KG1 (cell line): ENCODE results near the gene TNIP1.
A peak's percentile ranks its signal among the peaks of the same experiment; 100 is the strongest.

Experiments
- DNase-seq: peaks from one replicate; lab custom pipeline; 2025; lab: John Stamatoyannopoulos, UW

TNIP1 gene, protein sequence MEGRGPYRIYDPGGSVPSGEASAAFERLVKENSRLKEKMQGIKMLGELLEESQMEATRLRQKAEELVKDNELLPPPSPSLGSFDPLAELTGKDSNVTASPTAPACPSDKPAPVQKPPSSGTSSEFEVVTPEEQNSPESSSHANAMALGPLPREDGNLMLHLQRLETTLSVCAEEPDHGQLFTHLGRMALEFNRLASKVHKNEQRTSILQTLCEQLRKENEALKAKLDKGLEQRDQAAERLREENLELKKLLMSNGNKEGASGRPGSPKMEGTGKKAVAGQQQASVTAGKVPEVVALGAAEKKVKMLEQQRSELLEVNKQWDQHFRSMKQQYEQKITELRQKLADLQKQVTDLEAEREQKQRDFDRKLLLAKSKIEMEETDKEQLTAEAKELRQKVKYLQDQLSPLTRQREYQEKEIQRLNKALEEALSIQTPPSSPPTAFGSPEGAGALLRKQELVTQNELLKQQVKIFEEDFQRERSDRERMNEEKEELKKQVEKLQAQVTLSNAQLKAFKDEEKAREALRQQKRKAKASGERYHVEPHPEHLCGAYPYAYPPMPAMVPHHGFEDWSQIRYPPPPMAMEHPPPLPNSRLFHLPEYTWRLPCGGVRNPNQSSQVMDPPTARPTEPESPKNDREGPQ

DNA sequence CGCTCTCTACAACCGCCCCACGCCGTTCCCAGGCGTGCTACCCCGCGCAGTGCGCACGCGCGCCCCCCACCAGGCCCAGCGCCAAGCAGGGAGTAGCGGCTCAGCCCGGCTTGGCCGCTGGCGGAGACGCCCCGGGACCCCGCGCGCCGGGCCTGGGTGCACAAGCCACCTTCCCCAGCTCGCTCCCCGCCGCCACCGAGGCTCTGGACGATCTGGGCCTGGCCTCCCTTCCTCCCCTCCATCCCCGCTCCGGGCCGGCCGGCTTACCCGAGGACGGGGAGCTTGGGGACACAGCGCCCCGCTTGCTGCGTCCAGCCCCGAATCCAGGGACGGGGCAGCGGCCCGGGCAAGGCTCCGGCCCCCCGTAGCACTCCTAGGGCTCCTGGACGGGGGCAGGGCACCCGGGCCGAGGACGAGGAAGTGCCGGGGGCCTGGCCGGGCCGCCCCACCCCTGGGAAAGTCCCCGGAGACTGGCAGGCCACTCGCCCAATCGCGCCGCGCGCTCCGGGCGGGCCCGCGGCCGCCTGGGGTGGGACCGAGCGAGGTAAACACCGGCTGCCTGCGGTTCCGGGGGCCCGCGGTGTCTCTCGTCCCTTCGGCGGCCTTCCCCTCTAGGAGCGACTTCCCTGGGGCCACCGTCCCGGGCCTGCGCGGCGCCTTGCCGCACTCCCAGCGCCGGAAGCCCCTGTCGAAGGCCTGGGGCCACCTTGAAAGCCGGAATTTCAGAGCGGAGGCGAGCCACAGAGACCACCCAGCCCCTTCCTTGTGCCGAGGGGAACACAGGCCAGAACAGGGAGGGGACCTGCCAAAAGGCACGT is at the start of gene TNIP1:
Gene TNIP1, minus strand, starts transcription at position 422 of the 818 bp plus-strand sequence. CDS start 15,939 bp downstream, outside the sequence.
- DNase-seq = peak; percentile 34

DNA sequence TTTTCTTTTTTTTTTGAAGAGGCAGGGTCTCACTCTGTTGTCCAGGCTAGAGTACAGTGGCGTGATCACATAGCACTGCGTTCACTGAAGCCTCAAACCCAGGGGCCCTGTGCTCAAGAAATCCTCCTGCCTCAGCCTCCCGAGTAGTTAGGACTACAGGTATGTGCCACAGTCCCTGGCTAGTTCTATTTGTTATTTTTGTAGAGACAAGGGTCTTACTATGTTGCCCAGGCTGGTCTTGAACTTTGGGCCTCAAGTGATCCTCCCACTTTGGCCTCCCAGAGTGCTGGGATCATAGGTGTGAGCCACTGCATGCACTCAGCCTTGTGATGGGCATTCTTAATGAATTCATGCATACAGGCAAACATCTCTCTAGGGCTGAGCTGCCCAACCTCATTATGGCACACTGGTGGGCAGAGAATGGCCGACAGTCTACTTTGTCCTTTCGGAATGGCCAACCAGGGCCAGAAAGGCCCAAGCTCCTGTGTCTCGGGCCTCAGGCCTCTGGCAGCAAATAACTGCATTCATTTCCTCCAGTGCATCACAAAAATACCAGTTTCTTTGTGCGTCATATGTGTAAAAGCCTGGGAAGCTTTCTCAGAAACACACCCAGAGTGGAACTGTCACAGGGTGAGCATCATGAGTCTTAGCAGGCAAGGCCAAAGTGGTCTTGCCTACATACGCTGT is 49.5 kb upstream of the TNIP1 start:
- no peak for DNase-seq

DNA sequence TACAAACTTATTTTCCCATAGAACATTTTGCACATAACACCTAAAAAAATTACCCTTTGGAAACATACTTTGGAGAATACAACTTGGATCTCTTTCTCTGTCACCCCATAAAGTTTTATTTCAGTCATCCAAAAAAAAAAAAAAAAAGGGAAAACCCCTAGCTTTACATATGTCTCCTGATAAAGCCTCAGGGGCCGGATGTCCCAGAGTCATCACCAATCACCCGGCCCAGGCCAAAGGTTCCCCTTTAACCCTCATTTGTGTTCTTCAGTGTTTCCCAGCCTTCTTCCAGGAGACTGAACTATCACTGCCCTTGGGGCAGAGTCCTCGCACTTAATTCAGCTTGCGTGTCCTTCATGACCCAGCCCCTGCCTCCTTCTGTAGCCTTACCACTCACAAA is 48.0 kb upstream of the TNIP1 start:
- no peak for DNase-seq

DNA sequence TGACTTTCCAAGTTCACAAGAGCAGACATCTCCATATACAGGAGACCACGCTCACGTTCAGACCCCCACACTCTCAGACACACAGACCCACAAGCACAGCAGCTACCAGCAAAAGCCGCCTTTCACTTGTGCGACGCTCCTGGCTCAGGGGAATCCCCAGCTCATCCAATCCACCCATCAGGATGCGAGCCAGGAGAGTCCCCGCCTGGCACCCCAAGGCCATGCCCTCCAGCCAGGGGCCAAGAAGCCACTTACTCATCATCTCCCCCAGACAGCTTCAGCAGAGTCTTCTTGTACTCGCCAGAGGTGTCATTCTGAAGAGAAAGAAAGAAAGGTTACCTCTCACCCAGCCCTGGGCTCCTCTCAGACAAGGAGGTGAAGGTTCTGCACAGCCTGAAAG is 47.1 kb upstream of the TNIP1 start:
- no peak for DNase-seq

DNA sequence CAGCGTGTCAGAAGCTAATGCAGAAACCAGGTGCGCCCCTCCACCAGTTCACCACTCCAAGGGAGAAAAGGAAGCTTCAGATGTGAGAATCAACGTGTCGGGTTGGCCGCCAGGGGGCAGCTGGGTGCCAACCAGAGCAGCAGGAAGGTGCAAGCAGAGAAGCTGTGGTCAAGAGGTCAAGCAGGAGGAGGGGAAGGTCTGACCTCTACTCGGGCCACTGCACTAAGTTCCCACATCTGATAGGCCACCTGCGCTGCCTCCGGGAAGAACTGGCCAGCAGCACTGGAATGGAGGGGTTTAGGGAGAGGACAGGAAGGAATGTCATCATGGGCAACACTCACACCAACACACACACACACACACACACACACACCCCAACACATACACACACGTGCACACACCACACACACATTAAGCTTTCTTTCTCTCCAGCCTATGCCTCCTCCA is 45.4 kb upstream of the TNIP1 start:
- peak; percentile 3 for DNase-seq

DNA sequence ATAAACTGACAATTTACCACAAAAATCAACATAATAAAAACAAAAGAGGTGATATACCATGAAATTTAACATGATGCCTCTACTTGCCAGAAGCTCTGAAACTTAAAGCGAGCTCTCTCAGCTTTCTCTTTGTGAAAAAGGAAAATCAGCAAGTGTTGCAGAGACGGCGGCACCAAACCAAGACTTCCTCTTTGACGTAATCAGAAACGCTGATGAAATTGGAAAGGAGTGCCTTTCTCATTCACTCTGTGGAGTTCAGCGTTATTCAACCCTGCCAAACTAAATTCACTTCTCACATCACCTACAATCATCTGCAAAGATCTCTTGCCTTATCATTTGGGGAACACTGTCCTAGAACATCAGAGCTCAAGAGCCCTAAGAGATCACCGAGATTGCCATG is 44.6 kb upstream of the TNIP1 start:
- no peak for DNase-seq

DNA sequence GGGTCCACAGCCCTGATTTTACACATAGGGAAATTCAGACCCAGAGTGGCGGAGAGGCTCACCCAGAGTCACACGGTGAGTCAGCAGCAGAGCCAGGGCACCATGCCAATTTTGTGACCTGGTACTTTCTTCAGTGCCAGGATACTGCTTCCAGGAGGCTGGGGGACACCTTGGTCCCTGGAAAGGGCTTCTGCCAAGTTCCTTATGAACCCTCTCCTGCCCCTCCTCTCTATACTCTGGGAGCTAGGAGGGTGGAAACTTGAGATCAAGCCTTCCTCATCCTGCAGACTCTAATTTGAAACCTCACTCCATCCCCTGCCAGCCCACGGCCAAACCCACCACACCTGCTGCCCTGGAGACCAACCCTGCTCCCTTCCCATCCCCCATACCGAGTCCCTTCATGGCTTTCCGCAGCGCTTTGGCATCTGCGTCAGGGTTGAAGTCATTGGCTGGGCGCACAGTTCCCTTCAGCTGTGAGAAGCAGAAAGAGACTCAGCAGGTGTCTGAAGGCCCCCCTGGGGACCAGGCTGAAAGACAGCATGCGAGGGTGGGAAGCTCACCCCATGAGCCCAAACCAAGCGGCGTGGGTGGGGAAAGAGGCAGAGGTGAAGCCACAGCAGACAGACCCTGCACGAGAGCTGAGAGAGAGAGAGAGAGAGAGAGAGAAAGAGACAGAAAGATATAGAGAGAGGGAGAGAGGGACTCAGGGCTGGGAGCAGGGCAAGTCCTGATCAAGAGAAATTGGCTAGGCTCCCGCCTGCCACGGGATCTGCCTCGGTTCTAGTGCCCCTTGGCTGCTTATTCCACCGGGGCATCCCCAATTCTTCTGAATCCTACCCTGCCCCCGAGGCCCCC is 43.3 kb upstream of the TNIP1 start:
- no peak for DNase-seq

DNA sequence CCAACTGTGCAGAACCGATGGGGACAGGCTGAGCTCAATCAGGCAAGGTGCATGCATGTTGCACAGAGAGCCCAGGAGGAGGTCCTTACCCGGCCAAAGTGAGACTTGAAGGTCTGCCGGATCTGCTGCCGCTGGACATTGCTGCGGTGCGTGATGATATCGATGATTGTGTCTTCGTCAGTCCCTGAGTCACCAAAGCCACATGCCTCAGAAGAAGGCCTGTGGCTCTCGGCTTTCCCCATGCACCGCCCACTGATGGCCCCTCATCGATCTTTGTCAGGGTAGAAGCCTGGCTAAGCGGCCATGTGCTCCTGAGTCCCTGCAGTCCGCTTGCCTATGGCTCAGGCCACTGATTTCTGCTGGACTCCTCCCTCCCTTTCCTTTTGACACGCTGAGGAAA is 42.0 kb upstream of the TNIP1 start:
- no peak for DNase-seq

DNA sequence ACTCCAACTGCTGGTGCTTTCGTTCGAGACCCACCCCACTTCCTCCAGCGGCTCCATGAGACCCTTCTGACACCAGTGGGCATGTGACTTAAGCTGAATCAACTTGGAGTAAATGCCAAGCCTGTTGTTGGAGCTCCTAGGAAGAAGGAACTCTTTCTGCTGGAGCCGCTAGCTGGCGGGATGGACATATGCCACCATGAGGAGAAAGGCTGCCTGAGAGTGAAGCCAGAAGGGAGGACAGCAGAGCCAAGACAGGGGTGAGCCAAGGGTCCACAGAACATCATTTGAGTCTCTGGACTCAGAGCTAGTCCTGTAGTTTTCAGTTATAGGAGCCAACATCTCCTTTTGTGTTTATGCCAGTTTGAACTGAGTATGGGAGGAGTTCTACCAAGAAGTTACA is 40.8 kb upstream of the TNIP1 start:
- no peak for DNase-seq

DNA sequence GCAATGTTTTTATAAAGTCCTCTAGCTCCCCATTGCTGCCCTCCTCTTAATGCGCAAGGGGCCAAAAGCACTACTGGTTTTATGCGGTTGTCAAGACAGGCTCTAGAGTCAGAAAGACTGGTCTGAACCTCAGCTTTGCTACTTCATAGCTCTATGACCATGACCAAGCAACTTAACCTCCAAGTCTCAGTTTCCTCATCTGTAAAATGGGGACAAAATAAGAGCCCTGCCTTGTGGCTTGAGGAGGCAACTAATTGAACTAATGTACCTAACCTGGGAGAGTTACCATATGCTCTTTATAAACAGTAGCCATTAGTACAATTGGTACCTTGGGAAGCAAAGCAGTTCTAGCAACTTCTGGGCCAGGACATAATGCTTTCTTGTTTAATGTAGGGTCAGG is 40.3 kb upstream of the TNIP1 start:
- no peak for DNase-seq

DNA sequence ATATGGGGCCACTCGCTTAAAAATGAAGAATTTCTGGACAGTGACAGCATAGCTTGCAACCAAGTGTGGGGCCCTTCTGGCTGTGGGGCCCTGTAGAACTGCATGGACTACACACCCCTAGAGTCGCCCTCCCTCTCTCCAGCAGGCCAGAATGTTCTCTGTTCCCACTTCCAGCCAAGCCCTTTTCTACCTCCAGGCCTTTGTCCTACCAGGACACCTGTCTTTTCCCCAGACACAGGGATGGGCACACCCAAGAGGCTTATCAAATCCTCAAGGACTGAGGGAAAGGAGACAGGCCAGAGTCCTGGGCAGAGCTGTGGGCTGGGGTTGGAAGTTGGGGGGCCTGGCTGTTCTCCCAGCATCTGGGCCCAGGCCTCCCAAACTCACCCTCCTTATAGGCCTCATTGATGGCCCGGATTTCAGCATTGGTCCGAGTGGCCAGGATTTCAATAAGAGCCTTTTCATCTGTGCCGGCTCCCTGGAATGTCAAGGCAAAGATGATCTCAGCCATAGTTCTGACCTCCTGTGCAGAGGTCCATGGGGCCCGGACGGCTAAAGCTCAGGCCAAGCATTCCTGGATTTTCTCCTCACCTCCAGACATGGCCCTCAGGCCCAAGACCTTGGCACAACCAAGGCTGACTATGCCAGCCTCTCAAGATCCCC is 38.2 kb upstream of the TNIP1 start:
- no peak for DNase-seq

DNA sequence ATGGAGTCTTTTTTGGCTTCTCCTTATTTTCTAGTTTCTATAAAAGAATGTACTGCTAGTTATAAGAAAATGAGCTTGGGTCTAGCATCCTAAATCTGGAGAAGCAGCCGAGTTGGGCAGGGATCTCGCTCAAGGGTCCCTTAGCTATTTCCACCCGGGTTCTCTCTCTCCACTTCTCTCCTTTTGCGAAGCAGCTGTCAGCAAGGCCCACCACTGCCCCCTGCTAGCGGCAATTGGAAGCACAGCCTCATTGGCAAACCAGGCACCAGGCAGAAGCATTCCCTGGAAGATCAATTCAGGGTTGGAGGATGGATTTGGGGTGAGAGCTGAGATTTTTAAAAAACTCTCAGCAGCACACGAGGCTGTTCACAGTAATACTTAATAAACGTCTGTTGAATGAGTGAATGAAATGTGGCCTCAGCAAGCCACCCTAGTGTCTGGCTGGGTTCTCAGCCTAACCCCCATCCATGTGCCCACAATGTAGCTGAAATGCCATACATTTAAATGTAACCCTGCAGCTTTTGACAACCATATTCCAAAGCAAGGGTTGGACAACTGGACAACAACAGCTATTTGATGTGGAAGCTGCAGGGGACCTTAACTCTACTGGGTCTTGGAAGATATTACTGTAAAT is 34.6 kb upstream of the TNIP1 start:
- peak; percentile 1 for DNase-seq

DNA sequence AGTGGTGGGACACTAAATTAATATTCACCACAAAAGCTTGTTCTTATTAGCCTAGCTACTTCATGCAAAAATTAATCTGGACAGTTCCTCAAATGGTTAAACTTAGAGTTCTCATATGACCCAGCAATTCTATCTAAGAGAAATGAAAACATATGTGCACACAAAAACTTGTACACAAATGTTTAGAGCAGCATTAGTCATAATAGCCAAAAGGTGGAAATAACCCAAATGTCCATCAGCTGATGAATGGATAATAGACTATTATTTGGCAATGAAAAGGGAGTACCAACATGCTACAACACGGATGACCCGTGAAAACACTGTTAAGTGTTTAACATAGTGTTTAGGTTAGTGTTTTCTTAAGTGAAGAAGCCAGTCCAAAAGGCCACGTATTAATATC is 32.8 kb upstream of the TNIP1 start:
- no peak for DNase-seq

DNA sequence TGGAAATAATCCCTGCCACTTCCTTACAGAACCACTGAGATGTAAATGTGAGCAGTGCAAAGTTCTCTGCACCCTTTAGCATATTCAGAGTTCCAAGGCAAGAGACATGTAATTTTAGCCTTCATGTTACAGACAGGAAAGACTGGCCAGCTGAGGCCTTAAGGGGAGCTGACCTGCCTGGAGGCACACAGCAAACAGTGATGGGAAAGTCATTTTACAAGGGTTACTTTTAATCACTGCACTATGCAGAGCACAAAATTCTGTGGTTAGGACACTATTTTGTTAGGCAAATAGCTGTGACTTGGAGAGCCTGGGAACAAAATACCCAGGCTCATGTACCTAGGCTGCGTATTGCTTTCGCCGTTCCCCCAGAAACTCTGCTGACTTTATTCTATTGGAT is 30.2 kb upstream of the TNIP1 start:
- no peak for DNase-seq

DNA sequence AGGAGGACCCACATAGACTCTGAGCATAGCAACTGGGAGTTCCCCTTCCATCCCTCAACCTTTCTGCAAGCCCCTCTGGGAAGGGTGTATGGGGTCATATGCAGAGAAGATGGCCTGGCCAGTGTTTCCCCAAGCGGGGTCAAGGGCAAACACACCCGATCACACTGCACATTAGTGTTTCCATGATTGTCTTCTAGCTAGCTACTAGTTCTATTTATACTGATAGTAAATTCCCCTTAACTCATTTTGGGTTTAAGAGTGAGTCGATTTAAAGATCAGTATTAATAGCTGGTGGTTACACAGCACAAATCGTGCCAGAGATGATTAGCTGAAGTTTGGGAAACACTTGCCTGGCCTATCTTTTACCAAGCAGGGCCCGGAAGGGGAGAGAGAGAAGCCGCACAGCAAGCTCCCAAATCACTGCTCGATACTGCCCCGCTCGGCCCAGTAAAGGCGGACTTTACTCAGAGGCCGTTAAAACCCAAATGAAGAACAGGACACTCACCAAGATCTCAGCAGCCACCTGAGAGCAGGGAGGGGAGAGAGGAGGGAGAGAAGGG is 29.4 kb upstream of the TNIP1 start:
- DNase-seq = no peak

DNA sequence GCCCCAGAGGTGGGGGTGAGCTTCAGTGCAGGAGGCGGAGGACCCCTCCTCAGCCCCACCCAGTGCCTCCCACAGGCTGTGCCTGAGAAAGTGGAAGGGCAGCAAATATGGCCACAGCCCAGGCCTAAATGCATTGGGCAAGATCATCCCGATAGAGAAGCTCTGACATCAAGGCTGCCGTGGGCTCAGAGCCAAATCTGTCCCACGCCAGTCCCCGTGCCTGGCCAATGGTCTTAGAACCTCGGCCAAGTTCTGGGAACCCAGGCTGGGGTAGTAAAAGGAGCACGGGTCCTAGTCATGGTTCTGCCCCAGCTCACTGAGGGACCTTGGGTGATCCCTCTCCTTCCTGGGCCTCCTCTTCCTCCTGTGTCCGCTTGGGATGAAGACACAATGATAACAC is 27.7 kb upstream of the TNIP1 start:
- DNase-seq = no peak

DNA sequence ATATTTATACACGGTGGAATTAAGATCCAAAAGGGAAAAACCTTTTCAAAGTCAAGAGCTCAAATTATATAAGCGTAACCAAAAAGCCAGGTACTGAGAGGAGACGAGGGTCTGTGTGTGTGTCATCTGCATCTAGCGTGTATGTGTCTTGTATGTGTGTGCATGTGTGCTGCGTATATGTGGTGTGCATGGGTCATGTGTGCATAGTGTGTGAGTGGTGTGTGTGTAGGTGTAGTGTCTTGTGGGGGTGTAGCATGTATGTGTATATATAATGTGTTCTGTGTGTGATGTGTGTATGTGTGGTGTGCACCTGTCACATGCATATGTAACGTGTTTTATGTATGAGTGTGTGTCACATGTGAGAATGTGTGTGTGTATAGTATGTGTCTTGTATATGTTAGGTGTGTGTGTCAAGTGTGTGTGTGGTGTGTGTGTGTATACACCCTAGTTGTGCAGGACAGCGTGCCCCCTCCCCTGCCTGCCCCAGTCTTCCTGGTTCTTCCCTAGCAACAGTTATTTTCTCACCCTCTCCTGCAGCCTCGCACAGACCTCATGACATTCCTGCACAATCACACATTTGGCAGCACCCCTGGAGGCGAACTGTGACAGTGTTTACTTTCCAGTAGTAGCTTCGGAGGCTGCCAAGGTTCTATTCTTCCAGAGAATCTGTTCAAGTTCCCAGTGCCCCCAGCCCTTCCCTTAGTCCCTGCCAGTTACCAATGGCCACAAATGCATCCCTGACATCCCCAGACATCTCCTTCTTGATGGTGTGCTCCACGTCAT is 27.1 kb upstream of the TNIP1 start:
- DNase-seq = no peak

DNA sequence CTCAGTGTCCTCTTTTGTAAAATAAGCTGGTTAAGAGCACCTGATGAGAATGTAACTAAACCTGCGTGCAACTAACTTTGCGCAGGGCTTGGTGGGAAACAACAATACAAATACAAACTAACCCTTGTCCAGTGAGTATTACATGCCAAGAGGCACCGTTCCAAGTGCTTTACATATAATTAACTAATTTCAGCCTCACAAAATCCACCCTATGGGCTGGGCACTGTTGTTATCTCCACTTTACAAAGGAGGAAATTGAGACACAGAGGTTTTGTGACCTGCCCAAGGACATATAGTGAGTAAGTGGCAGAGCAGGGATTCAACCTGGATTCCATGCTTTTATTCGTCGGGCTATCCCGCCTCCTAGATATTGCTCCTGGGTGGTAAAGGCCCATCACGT is 26.2 kb upstream of the TNIP1 start:
- DNase-seq = no peak

DNA sequence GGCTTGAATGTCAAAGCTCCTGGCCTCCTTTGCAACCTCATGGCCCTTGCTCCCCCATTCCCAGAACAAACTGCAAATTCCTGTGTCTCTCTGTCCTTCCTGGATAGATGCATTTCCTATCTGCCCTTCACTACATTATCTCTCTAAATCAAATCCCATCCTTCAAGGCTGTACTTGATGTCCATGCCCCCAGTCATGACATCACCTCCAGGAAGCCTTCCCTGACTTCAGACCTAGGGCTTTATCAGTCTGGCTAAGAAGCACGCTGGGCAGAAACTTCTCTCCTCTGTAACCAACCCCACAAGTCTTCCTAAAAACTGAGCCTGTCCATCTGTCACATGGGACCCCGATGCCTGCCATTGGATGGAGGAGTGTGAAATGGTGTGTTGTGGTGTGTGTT is 25.7 kb upstream of the TNIP1 start:
- DNase-seq = no peak
